GM21717 (cell line): Measurements from ENCODE around the gene DIPK1B.
"Not testable (repeated sequence)": the region's sequence is repeated elsewhere in the genome, so short reads cannot be mapped to it uniquely, and the experiment has no call there.

Experiments used
- ATAC-seq: cut with Tn5 transposase; IDR thresholded peaks from one replicate; pipeline ENCODE4 v1.9.1; 2021; ENCODE audit warnings: mild to moderate bottlenecking, moderate library complexity; ENCODE audit not compliant: unreplicated experiment

DIPK1B gene

GRCh38 chr9:136762915-136763648 lies 50.7 kb downstream of the DIPK1B start:
- ATAC-seq: no peak

- no peak for ATAC-seq
These were observed 51.3 kb downstream of the DIPK1B start for GRCh38 chr9:136763649-136764035.

GRCh38 chr9:136764301-136764891 lies 52.0 kb downstream of the DIPK1B start, which contains the start of gene LCN15:
TSS of gene LCN15 (minus strand) at chr9:136764518. CDS start at chr9:136764488, 30 bp downstream.
- no peak for ATAC-seq

- ATAC-seq: no peak
These were observed 52.7 kb downstream of the DIPK1B start for GRCh38 chr9:136765041-136765440.

- ATAC-seq: peak; percentile 58
These were observed 53.5 kb downstream of the DIPK1B start for GRCh38 chr9:136765745-136766409.

- ATAC-seq: not testable (repeated sequence)
These were observed 54.2 kb downstream of the DIPK1B start for GRCh38 chr9:136766410-136767120.

GRCh38 chr9:136769710-136770191 lies 57.4 kb downstream of the DIPK1B start:
- ATAC-seq: no peak

GRCh38 chr9:136771907-136772415 lies 59.6 kb downstream of the DIPK1B start:
- ATAC-seq: no peak

- no peak for ATAC-seq
These were observed 61.1 kb downstream of the DIPK1B start for GRCh38 chr9:136773386-136774044.
